ENCODE results near the gene OASL.
"Not testable (repeated sequence)": the region's sequence is repeated elsewhere in the genome, so short reads cannot be mapped to it uniquely, and the experiment has no call there.

DNA sequence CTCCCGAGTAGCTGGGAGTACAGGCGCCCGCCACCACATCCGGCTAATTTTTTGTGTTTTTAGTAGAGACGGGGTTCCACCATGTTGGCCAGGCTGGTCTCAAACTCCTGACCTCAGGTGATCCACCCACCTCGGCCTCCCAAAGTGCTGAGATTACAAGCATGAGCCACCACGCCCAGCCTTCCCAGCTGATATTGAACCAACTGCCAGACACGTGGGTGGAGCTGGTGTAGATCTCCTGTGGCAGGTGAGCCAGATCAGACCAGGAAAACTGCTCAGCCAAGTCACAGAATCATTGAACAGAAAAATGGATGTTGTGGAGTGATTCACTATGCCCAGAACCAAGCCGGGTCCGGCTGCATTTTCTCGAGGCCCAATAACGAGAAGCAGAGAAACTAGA is 8.4 kb upstream of the OASL start:
- TF ChIP-seq, protein P1, sequence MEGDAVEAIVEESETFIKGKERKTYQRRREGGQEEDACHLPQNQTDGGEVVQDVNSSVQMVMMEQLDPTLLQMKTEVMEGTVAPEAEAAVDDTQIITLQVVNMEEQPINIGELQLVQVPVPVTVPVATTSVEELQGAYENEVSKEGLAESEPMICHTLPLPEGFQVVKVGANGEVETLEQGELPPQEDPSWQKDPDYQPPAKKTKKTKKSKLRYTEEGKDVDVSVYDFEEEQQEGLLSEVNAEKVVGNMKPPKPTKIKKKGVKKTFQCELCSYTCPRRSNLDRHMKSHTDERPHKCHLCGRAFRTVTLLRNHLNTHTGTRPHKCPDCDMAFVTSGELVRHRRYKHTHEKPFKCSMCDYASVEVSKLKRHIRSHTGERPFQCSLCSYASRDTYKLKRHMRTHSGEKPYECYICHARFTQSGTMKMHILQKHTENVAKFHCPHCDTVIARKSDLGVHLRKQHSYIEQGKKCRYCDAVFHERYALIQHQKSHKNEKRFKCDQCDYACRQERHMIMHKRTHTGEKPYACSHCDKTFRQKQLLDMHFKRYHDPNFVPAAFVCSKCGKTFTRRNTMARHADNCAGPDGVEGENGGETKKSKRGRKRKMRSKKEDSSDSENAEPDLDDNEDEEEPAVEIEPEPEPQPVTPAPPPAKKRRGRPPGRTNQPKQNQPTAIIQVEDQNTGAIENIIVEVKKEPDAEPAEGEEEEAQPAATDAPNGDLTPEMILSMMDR (IDR thresholded peaks at IDR 0.05), result not testable (repeated sequence)
- TF ChIP-seq, protein P2, sequence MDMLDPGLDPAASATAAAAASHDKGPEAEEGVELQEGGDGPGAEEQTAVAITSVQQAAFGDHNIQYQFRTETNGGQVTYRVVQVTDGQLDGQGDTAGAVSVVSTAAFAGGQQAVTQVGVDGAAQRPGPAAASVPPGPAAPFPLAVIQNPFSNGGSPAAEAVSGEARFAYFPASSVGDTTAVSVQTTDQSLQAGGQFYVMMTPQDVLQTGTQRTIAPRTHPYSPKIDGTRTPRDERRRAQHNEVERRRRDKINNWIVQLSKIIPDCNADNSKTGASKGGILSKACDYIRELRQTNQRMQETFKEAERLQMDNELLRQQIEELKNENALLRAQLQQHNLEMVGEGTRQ (IDR thresholded peaks at IDR 0.05), result not testable (repeated sequence)
- TF ChIP-seq POLR2A (IDR thresholded peaks at IDR 0.05; ENCODE audit: low read length), result not testable (repeated sequence)
- TF ChIP-seq, protein P3, sequence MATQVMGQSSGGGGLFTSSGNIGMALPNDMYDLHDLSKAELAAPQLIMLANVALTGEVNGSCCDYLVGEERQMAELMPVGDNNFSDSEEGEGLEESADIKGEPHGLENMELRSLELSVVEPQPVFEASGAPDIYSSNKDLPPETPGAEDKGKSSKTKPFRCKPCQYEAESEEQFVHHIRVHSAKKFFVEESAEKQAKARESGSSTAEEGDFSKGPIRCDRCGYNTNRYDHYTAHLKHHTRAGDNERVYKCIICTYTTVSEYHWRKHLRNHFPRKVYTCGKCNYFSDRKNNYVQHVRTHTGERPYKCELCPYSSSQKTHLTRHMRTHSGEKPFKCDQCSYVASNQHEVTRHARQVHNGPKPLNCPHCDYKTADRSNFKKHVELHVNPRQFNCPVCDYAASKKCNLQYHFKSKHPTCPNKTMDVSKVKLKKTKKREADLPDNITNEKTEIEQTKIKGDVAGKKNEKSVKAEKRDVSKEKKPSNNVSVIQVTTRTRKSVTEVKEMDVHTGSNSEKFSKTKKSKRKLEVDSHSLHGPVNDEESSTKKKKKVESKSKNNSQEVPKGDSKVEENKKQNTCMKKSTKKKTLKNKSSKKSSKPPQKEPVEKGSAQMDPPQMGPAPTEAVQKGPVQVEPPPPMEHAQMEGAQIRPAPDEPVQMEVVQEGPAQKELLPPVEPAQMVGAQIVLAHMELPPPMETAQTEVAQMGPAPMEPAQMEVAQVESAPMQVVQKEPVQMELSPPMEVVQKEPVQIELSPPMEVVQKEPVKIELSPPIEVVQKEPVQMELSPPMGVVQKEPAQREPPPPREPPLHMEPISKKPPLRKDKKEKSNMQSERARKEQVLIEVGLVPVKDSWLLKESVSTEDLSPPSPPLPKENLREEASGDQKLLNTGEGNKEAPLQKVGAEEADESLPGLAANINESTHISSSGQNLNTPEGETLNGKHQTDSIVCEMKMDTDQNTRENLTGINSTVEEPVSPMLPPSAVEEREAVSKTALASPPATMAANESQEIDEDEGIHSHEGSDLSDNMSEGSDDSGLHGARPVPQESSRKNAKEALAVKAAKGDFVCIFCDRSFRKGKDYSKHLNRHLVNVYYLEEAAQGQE (IDR thresholded peaks at IDR 0.05), result not testable (repeated sequence)
